Retinal pigment epithelial cell (primary cell): ENCODE data around the gene MGST2.

Source experiments
- DNase-seq: peaks from one replicate; pipeline ENCODE4 v3.0.0-alpha.2; 2010; ENCODE audit warnings: low read depth
- H3K4me3 ChIP-seq: 2 replicates; pipeline ENCODE4 v1.5.1; 2011; ENCODE audit warnings: mild to moderate bottlenecking, low read length, control low read depth, moderate library complexity
- CTCF ChIP-seq: conservative IDR thresholded peaks from 2 replicates; pipeline ENCODE4 v1.5.1; 2011; ENCODE audit warnings: low read depth, low read length, control low read depth, inconsistent platforms

MGST2 gene

GRCh38 chr4:139682309-139682708 lies 16.7 kb downstream of the MGST2 start:
- DNase-seq: no peak
- H3K4me3 ChIP-seq: no peak overlapping the region
- TF ChIP-seq CTCF: no peak

GRCh38 chr4:139682741-139683151 lies 17.1 kb downstream of the MGST2 start:
- H3K4me3 ChIP-seq: no peak overlapping the region
- no peak for TF ChIP-seq CTCF
- DNase-seq: no peak

GRCh38 chr4:139684351-139684750 lies 18.7 kb downstream of the MGST2 start:
- TF ChIP-seq CTCF: no peak
- no peak for DNase-seq
- no peak overlapping the region for H3K4me3 ChIP-seq

- no peak overlapping the region for H3K4me3 ChIP-seq
- no peak for DNase-seq
Measured at GRCh38 chr4:139685180-139685579, 19.6 kb downstream of the MGST2 start.

GRCh38 chr4:139686130-139686529 lies 20.5 kb downstream of the MGST2 start:
- DNase-seq: no peak
- TF ChIP-seq CTCF: no peak
- no peak overlapping the region for H3K4me3 ChIP-seq

More at GRCh38 chr4:139685180-139685579, 19.6 kb downstream of the MGST2 start:
- no peak for TF ChIP-seq CTCF

- H3K4me3 ChIP-seq: no peak overlapping the region
- DNase-seq: no peak
- no peak for TF ChIP-seq CTCF
Measured at GRCh38 chr4:139686988-139687387, 21.4 kb downstream of the MGST2 start.

- H3K4me3 ChIP-seq: no peak overlapping the region
- TF ChIP-seq CTCF: no peak
- no peak for DNase-seq
Measured at GRCh38 chr4:139689093-139689722, 23.6 kb downstream of the MGST2 start.
